Measurements from ENCODE around the gene DCC.

DCC gene

GRCh38 chr18:53152476-53152875 is 812.5 kb downstream of the DCC start:
- no peak overlapping the region for H3K4me3 ChIP-seq (ENCODE audit: low read depth, low read length)
- ChIA-PET CTCF (interaction anchor here (1.2 kb wide), 1 partner anchor 11 kb away, joined by 3 read pairs; no protein-coding TSS in a partner anchor), POLR2A (no interaction called here)
- TF ChIP-seq, protein P1, sequence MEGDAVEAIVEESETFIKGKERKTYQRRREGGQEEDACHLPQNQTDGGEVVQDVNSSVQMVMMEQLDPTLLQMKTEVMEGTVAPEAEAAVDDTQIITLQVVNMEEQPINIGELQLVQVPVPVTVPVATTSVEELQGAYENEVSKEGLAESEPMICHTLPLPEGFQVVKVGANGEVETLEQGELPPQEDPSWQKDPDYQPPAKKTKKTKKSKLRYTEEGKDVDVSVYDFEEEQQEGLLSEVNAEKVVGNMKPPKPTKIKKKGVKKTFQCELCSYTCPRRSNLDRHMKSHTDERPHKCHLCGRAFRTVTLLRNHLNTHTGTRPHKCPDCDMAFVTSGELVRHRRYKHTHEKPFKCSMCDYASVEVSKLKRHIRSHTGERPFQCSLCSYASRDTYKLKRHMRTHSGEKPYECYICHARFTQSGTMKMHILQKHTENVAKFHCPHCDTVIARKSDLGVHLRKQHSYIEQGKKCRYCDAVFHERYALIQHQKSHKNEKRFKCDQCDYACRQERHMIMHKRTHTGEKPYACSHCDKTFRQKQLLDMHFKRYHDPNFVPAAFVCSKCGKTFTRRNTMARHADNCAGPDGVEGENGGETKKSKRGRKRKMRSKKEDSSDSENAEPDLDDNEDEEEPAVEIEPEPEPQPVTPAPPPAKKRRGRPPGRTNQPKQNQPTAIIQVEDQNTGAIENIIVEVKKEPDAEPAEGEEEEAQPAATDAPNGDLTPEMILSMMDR (IDR thresholded peaks at IDR 0.05; ENCODE audit: insufficient read depth, low read length, missing control alignments): no peak
- no peak for DNase-seq (ENCODE audit: low read depth, low spot score)

- POLR2A ChIA-PET: no interaction called here
- no peak overlapping the region for H3K4me3 ChIP-seq (ENCODE audit: low read depth, low read length)
- TF ChIP-seq, protein P1 (IDR thresholded peaks at IDR 0.05; ENCODE audit: insufficient read depth, low read length, missing control alignments): peak; percentile 47
- DNase-seq (ENCODE audit: low read depth, low spot score): no peak
- CTCF ChIA-PET: interaction anchor here (1.2 kb wide), 1 partner anchor 12 kb away, joined by 3 read pairs; no protein-coding TSS in a partner anchor
Measured at GRCh38 chr18:53153281-53153680, 813.3 kb downstream of the DCC start.

DNA sequence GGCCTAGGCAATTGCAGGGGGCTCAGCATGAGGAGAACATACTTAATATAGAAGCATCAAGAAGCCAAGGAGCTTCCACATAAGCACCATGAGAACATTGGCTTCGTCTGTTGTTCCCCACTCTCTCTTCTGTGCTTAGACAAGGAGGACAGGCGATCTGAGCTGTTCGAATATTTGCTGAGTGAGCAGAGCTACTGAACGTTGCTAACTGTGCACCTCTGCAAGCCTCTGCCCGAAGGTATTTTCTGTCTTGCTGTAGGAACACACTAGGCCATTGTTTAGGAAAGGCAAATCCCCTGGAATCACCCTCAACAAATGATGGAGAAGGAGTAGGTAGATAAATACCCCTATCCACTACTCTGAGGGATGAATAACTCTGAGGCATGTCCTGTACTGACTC is 813.8 kb downstream of the DCC start:
- TF ChIP-seq, protein P1 (IDR thresholded peaks at IDR 0.05; ENCODE audit: insufficient read depth, low read length, missing control alignments): no peak
- CTCF ChIA-PET: interaction anchor here (1.2 to 1.6 kb wide), 2 partner anchors 10 to 12 kb away, joined by 3 to 4 read pairs; no protein-coding TSS in a partner anchor

DNA sequence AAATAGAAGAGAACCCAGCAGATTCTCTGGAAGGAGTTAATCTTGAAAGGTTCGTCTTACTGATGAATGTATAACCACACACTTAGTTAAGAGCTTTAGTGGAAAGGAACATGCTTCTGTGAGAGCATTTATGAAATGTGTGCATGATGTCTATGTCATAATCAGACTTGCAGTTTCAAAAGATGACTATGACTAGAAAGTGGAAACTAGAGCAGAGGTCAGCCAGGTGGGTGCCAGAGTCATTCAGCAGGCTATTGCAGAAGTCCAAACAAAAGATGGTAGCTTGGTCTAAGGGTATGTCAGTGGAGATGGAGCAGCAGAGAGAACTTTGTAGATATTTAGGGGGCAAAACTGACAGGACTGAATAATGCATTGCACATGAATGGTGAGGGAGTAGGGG is 825.8 kb downstream of the DCC start:
- ChIA-PET CTCF (no interaction called here), POLR2A (no interaction called here)
- H3K4me3 ChIP-seq (ENCODE audit: low read depth, low read length): no peak overlapping the region
- TF ChIP-seq, protein P1 (IDR thresholded peaks at IDR 0.05; ENCODE audit: insufficient read depth, low read length, missing control alignments): no peak
- DNase-seq (ENCODE audit: low read depth, low spot score): no peak

More for the DNA sequence above, 813.8 kb downstream of the DCC start:
- no peak for DNase-seq (ENCODE audit: low read depth, low spot score)
- H3K4me3 ChIP-seq (ENCODE audit: low read depth, low read length): no peak overlapping the region
- POLR2A ChIA-PET: no interaction called here

GRCh38 chr18:53169346-53169745 is 829.3 kb downstream of the DCC start:
- no peak for DNase-seq (ENCODE audit: low read depth, low spot score)
- TF ChIP-seq, protein P1 (IDR thresholded peaks at IDR 0.05; ENCODE audit: insufficient read depth, low read length, missing control alignments): no peak
- ChIA-PET POLR2A (no interaction called here), CTCF (no interaction called here)
- no peak overlapping the region for H3K4me3 ChIP-seq (ENCODE audit: low read depth, low read length)

DNA sequence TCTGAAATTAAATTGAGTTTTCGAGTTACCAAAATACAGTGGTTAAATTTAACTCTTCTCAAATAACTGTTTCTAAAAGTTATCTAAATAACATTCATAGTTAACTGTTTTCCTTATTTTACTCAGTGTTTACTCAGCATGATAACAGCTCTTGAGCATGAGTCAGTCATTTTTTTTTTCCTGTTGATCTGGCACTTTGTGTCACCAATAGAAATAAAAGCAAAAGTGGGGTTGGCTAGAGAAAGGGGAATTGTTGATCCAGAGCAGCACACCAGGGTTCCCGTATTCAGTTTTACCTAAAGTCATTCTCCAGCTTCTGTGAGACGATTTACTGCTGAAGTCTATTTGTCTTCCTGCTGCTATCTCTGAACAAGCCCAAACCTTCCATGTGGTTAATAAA is 851.6 kb downstream of the DCC start:
- TF ChIP-seq, protein P1 (IDR thresholded peaks at IDR 0.05; ENCODE audit: insufficient read depth, low read length, missing control alignments): no peak
- CTCF ChIA-PET: no interaction called here
- DNase-seq (ENCODE audit: low read depth, low spot score): no peak
- no peak overlapping the region for H3K4me3 ChIP-seq (ENCODE audit: low read depth, low read length)
- POLR2A ChIA-PET: no interaction called here
